NT2/D1 (cell line): ENCODE data around the gene LCE1F.

Experiments
- SUZ12 ChIP-seq: IDR thresholded peaks from 2 replicates; pipeline ENCODE4 v1.6.1; 2011; ENCODE audit not compliant: insufficient read length, insufficient read depth; ENCODE audit errors: extremely low read depth
- YY1 ChIP-seq: IDR thresholded peaks from 2 replicates; pipeline ENCODE4 v1.6.1; 2011; ENCODE audit not compliant: insufficient read length, insufficient read depth

- TF ChIP-seq SUZ12: no peak
- no peak for TF ChIP-seq YY1
These were observed 13.2 kb upstream of the LCE1F start for GRCh38 chr1:152761609-152762213.
